ENCODE results near the gene PCDHB2. TPM values are rescaled to one million over a fixed set of nuclear protein-coding genes. Genes with fewer than 3 reads are reported as not detected.

PCDHB2 gene
- total RNA-seq, 1 experiment from 2014 or later, result 12.8 TPM

DNA sequence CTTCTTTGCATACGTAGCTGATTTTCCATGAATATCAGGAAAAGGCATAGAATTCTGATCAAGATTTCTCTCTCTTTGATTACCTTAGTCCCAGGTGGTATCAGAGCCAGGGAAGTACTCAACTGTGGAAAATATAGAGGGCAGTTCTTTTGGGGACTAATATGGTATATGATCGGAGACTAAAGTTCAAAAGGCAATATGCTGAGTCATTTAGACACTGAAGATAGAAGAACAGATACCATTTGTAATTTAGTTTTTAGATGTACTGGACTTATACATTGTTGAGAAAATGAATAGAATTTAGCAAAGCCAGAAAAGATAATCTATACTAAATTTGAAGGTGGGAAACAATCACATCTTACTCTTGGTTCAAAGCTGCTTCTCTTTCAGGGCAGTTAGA lies 10.9 kb downstream of the PCDHB2 start:
- POLR2A ChIA-PET, result no interaction called here
- DNase-seq (ENCODE audit: low read depth, low spot score), result no peak
- ATAC-seq, result no peak
- no TSS peak for BruUV-seq (replicated peaks)
- Histone ChIP-seq H3K27ac (ENCODE audit: low read length) (no peak overlapping the region), H3K4me1 (ENCODE audit: control insufficient read depth, insufficient read depth, low read length) (no peaks in the 10 kb centered on the region), H3K9me3 (ENCODE audit: control insufficient read depth, insufficient read depth, low read depth, low read length) (no peaks in the 10 kb centered on the region), H3K36me3 (ENCODE audit: control insufficient read depth, insufficient read depth, low read length) (no peaks in the 10 kb centered on the region), H3K4me3 (ENCODE audit: low read depth in 2 of 2, low read length in 2 of 2) (no peak overlapping the region), H3K27me3 (ENCODE audit: control insufficient read depth, insufficient read depth, low read length) (no peaks in the 10 kb centered on the region)
- in situ Hi-C loops (cut with HindIII; ENCODE audit: low pct_unique_long_range_greater_than_20kb, low sequenced_read_pairs) (no loop called here), intact Hi-C loops (cut with micrococcal nuclease; ENCODE audit: unreplicated experiment) (no loop called here)
- TF ChIP-seq, protein P1, sequence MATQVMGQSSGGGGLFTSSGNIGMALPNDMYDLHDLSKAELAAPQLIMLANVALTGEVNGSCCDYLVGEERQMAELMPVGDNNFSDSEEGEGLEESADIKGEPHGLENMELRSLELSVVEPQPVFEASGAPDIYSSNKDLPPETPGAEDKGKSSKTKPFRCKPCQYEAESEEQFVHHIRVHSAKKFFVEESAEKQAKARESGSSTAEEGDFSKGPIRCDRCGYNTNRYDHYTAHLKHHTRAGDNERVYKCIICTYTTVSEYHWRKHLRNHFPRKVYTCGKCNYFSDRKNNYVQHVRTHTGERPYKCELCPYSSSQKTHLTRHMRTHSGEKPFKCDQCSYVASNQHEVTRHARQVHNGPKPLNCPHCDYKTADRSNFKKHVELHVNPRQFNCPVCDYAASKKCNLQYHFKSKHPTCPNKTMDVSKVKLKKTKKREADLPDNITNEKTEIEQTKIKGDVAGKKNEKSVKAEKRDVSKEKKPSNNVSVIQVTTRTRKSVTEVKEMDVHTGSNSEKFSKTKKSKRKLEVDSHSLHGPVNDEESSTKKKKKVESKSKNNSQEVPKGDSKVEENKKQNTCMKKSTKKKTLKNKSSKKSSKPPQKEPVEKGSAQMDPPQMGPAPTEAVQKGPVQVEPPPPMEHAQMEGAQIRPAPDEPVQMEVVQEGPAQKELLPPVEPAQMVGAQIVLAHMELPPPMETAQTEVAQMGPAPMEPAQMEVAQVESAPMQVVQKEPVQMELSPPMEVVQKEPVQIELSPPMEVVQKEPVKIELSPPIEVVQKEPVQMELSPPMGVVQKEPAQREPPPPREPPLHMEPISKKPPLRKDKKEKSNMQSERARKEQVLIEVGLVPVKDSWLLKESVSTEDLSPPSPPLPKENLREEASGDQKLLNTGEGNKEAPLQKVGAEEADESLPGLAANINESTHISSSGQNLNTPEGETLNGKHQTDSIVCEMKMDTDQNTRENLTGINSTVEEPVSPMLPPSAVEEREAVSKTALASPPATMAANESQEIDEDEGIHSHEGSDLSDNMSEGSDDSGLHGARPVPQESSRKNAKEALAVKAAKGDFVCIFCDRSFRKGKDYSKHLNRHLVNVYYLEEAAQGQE (IDR thresholded peaks at IDR 0.05; ENCODE audit: insufficient read depth in 1 of 2, low read depth in 2 of 2, low read length in 1 of 2), result no peak
- TF ChIP-seq POLR2AphosphoS5 (IDR thresholded peaks at IDR 0.05; ENCODE audit: low read depth, low read length) (no peak), TCF7L2 (IDR thresholded peaks at IDR 0.05; ENCODE audit: low read depth, low read length) (no peak), SIN3A (IDR thresholded peaks at IDR 0.05; ENCODE audit: borderline replicate concordance, insufficient read depth, low read depth, low read length) (no peak)
- TF ChIP-seq, protein P2, sequence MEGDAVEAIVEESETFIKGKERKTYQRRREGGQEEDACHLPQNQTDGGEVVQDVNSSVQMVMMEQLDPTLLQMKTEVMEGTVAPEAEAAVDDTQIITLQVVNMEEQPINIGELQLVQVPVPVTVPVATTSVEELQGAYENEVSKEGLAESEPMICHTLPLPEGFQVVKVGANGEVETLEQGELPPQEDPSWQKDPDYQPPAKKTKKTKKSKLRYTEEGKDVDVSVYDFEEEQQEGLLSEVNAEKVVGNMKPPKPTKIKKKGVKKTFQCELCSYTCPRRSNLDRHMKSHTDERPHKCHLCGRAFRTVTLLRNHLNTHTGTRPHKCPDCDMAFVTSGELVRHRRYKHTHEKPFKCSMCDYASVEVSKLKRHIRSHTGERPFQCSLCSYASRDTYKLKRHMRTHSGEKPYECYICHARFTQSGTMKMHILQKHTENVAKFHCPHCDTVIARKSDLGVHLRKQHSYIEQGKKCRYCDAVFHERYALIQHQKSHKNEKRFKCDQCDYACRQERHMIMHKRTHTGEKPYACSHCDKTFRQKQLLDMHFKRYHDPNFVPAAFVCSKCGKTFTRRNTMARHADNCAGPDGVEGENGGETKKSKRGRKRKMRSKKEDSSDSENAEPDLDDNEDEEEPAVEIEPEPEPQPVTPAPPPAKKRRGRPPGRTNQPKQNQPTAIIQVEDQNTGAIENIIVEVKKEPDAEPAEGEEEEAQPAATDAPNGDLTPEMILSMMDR (IDR thresholded peaks at IDR 0.05), result no peak
- CTCF ChIA-PET, result no interaction called here

DNA sequence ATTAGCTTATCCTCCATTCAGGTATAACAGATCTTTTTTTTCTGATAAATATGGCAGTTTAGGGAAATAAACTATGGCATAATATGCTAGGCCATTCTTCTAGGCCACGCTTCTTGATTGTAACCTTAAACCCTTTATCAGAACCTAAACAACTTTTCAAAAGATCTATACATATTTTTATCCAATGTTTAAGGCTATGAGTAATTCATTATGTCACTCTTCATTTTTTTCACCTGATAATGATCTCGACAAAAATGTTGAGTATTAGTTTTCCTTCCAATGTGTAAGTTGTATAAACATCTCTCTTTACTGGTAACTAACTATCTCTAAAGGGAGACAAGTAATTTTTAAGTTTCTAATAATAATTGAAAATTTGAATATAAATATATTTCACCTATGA lies 24.8 kb downstream of the PCDHB2 start:
- Histone ChIP-seq H3K27ac (ENCODE audit: low read length) (no peak overlapping the region), H3K4me3 (ENCODE audit: low read depth in 2 of 2, low read length in 2 of 2) (no peak overlapping the region), H3K27me3 (ENCODE audit: control insufficient read depth, insufficient read depth, low read length) (no peaks in the 10 kb centered on the region), H3K9me3 (ENCODE audit: control insufficient read depth, insufficient read depth, low read depth, low read length) (no peaks in the 10 kb centered on the region), H3K4me1 (ENCODE audit: control insufficient read depth, insufficient read depth, low read length) (no peaks in the 10 kb centered on the region), H3K36me3 (ENCODE audit: control insufficient read depth, insufficient read depth, low read length) (no peaks in the 10 kb centered on the region)
- ATAC-seq (no peak), DNase-seq (ENCODE audit: low read depth, low spot score) (no peak)
- intact Hi-C loops (cut with micrococcal nuclease; ENCODE audit: unreplicated experiment) (no loop called here), in situ Hi-C loops (cut with HindIII; ENCODE audit: low pct_unique_long_range_greater_than_20kb, low sequenced_read_pairs) (no loop called here)
- ChIA-PET CTCF (no interaction called here), POLR2A (no interaction called here)
- TF ChIP-seq POLR2AphosphoS5 (IDR thresholded peaks at IDR 0.05; ENCODE audit: low read depth, low read length) (no peak), TCF7L2 (IDR thresholded peaks at IDR 0.05; ENCODE audit: low read depth, low read length) (no peak), SIN3A (IDR thresholded peaks at IDR 0.05; ENCODE audit: borderline replicate concordance, insufficient read depth, low read depth, low read length) (no peak)
- TF ChIP-seq, protein P1 (IDR thresholded peaks at IDR 0.05; ENCODE audit: insufficient read depth in 1 of 2, low read depth in 2 of 2, low read length in 1 of 2), result no peak
- TF ChIP-seq, protein P2 (IDR thresholded peaks at IDR 0.05), result no peak
- no TSS peak for BruUV-seq (replicated peaks)
